GM18870 (cell line): ENCODE data around the gene PLEKHG5.
"Not testable (repeated sequence)": the region's sequence is repeated elsewhere in the genome, so short reads cannot be mapped to it uniquely, and the experiment has no call there.

Source experiments
- ATAC-seq: cut with Tn5 transposase; IDR thresholded peaks from one replicate; pipeline ENCODE4 v1.9.1; 2021; ENCODE audit warnings: moderate library complexity; ENCODE audit not compliant: unreplicated experiment

PLEKHG5 gene

GRCh38 chr1:6447818-6448748 is 43.4 kb downstream of the PLEKHG5 start:
- ATAC-seq: no peak

GRCh38 chr1:6447016-6447817 is 44.2 kb downstream of the PLEKHG5 start:
- ATAC-seq: no peak

GRCh38 chr1:6446665-6447015 is 44.8 kb downstream of the PLEKHG5 start:
- ATAC-seq: no peak

GRCh38 chr1:6445929-6446328 is 45.5 kb downstream of the PLEKHG5 start:
- ATAC-seq: not testable (repeated sequence)

- no peak for ATAC-seq
Observed at GRCh38 chr1:6445062-6445763, 46.3 kb downstream of the PLEKHG5 start.

- ATAC-seq: no peak
Observed at GRCh38 chr1:6444377-6444776, 47.1 kb downstream of the PLEKHG5 start.

GRCh38 chr1:6443339-6444115 is 47.9 kb downstream of the PLEKHG5 start:
- no peak for ATAC-seq

- no peak for ATAC-seq
Observed at GRCh38 chr1:6441586-6441985, 49.9 kb downstream of the PLEKHG5 start.

- no peak for ATAC-seq
Observed at GRCh38 chr1:6440198-6441126, 51.0 kb downstream of the PLEKHG5 start.

- ATAC-seq: no peak
Observed at GRCh38 chr1:6438047-6438525, 53.4 kb downstream of the PLEKHG5 start.

GRCh38 chr1:6437012-6437700 is 54.3 kb downstream of the PLEKHG5 start:
- not testable (repeated sequence) for ATAC-seq

- ATAC-seq: not testable (repeated sequence)
Observed at GRCh38 chr1:6436277-6436676, 55.2 kb downstream of the PLEKHG5 start.

GRCh38 chr1:6435547-6435946 is 55.9 kb downstream of the PLEKHG5 start:
- no peak for ATAC-seq

- no peak for ATAC-seq
Observed at GRCh38 chr1:6435129-6435528, 56.3 kb downstream of the PLEKHG5 start.

- no peak for ATAC-seq
Observed at GRCh38 chr1:6434186-6434585, 57.3 kb downstream of the PLEKHG5 start.

- not testable (repeated sequence) for ATAC-seq
Observed at GRCh38 chr1:6431645-6432579, 59.6 kb downstream of the PLEKHG5 start.

GRCh38 chr1:6429660-6430411 is 61.6 kb downstream of the PLEKHG5 start:
- ATAC-seq: not testable (repeated sequence)
